K562 (cell line): ENCODE data around the gene RSPRY1. TPM values are rescaled to one million over a fixed set of nuclear protein-coding genes. Genes with fewer than 3 reads are reported as not detected.

Experiments used
- ATAC-seq: fragments of 200-7000 bp; cut with Tn5 transposase; 3 replicates; pipeline ENCODE4 v1.9.1; 2020; ENCODE audit warnings: moderate library complexity
- BruUV-seq: library from RNA; stranded (reverse); fragments of 400-500 nt; replicated peaks from 2 replicates; lab custom pipeline; 2021; lab: Mats Ljungman, UMichigan
- CTCF ChIA-PET: fragments of 300-600 bp; formaldehyde crosslinking; extraction: SDS; loops from one replicate; lab custom pipeline; 2021; ENCODE audit warnings: low intra/inter-chr PET ratio; lab: Yijun Ruan, JAX
- POLR2A ChIA-PET: fragments of 300-600, 350-650 bp; sonication (Branson Sonifier 250); formaldehyde crosslinking; extraction: SDS; loops from one replicate; lab custom pipeline; 2021; ENCODE audit warnings: antibody characterized with exemption, inconsistent platforms; lab: Yijun Ruan, JAX
- DNase-seq, 4 experiments: peaks; one replicate each; pipeline versions ENCODE4 v3.0.0 to v3.0.0-alpha.2; 2011 to 2018; ENCODE audit warnings: low spot score in 3 of 4, mixed read lengths in 3 of 4; ENCODE audit errors: extremely low read depth in 1 of 4
- FAIRE-seq: peaks from 2 replicates; lab custom pipeline; 2011; peaks lifted over from hg19 to GRCh38; lab: Jason Lieb, UNC
- H2AFZ ChIP-seq: 2 replicates; pipeline ENCODE4 v1.6.0; 2011; ENCODE audit warnings: low read depth, low read length, control low read depth, inconsistent platforms
- H3K27ac ChIP-seq: fragments of 200-600 bp; 3 replicates; pipeline ENCODE4 v1.8.0; 2011; ENCODE audit warnings: low read depth, mild to moderate bottlenecking, control low read depth, inconsistent platforms, low read length, moderate library complexity, mixed read lengths; ENCODE audit errors: extremely low read depth
- H3K27me3 ChIP-seq, 2 experiments: fragments of 300-600 bp in 1 of 2; 2 replicates in 1 of 2; 3 replicates in 1 of 2; pipeline versions ENCODE4 v1.6.0 to v1.8.0; 2011; ENCODE audit warnings: inconsistent platforms in 2 of 2, low read length in 2 of 2, mild to moderate bottlenecking in 1 of 2, mixed read lengths in 1 of 2, moderate library complexity in 1 of 2; ENCODE audit not compliant: control insufficient read depth in 2 of 2, insufficient read depth in 2 of 2
- H3K36me3 ChIP-seq: fragments of 300-600 bp; 3 replicates; pipeline ENCODE4 v1.8.0; 2011; ENCODE audit warnings: mild to moderate bottlenecking, low read length, inconsistent platforms; ENCODE audit not compliant: control insufficient read depth, insufficient read depth
- H3K4me1 ChIP-seq, 2 experiments: fragments of 200-600 bp in 1 of 2; replicated peaks in 1 of 2; 2 replicates in 1 of 2; 3 replicates in 1 of 2; pipeline versions ENCODE4 v1.5.1 to v1.8.0; 2011; ENCODE audit warnings: inconsistent platforms in 2 of 2, low read length in 2 of 2, mild to moderate bottlenecking in 1 of 2, mixed read lengths in 1 of 2, moderate library complexity in 1 of 2; ENCODE audit not compliant: control insufficient read depth in 2 of 2, insufficient read depth in 2 of 2
- H3K4me2 ChIP-seq: 2 replicates; pipeline ENCODE4 v1.6.1; 2011; ENCODE audit warnings: low read length, control low read depth, inconsistent platforms, mixed read lengths; ENCODE audit not compliant: insufficient read depth
- H3K4me3 ChIP-seq: fragments of 200-600 bp; sonication (generic), shearing (Covaris generic); 2 replicates; pipeline ENCODE4 v1.5.1; 2016; ENCODE audit warnings: control low read depth, inconsistent platforms
- H3K79me2 ChIP-seq: fragments of 200-600 bp; 3 replicates; pipeline ENCODE4 v1.8.0; 2011; ENCODE audit warnings: low read length, inconsistent platforms; ENCODE audit not compliant: control insufficient read depth, insufficient read depth
- H3K9ac ChIP-seq, 2 experiments: 2 replicates each; pipeline versions ENCODE4 v1.6.0 to v1.6.1; 2011; ENCODE audit warnings: low read depth in 2 of 2, low read length in 2 of 2, control low read depth in 1 of 2, inconsistent platforms in 1 of 2, mild to moderate bottlenecking in 1 of 2, mixed read lengths in 1 of 2; ENCODE audit not compliant: insufficient read depth in 1 of 2
- H3K9me1 ChIP-seq: one replicate; pipeline ENCODE4 v1.6.0; 2011; ENCODE audit warnings: inconsistent platforms, mild to moderate bottlenecking, low read length, moderate library complexity; ENCODE audit not compliant: control insufficient read depth, insufficient read depth
- H3K9me3 ChIP-seq: replicated peaks from 2 replicates; pipeline ENCODE4 v1.5.1; 2011; ENCODE audit warnings: low read depth, low read length, inconsistent platforms; ENCODE audit not compliant: control insufficient read depth, insufficient read depth
- H4K20me1 ChIP-seq: replicated peaks from 2 replicates; pipeline ENCODE4 v1.6.1; 2011; ENCODE audit warnings: low read length, inconsistent platforms, mixed read lengths; ENCODE audit not compliant: control insufficient read depth, insufficient read depth
- AFF1 ChIP-seq, 2 experiments: fragments of 450-650 bp; IDR thresholded peaks; 2 replicates each; pipeline ENCODE4 v1.6.1; 2018; ENCODE audit warnings: mild to moderate bottlenecking in 2 of 2, low read depth in 1 of 2; ENCODE audit not compliant: partially characterized antibody in 2 of 2
- ASH1L ChIP-seq: fragments of 450-650 bp; IDR thresholded peaks from 2 replicates; pipeline ENCODE4 v1.6.1; 2018; ENCODE audit warnings: borderline replicate concordance, mild to moderate bottlenecking, low read depth; ENCODE audit not compliant: partially characterized antibody
- ATF2 ChIP-seq: sonication (generic); formaldehyde crosslinking; IDR thresholded peaks from 2 replicates; pipeline ENCODE4 v1.8.1; 2022; ENCODE audit warnings: missing genetic modification reagents
- GABPA ChIP-seq: fragments of 200-800 bp; sonication (Bioruptor generic); conservative IDR thresholded peaks from 2 replicates; pipeline ENCODE4 v1.6.1; 2016; ENCODE audit warnings: low read depth, missing genetic modification characterization, missing compliant biosample characterization
- GTF2B ChIP-seq: IDR thresholded peaks from 2 replicates; pipeline ENCODE4 v1.6.1; 2011; ENCODE audit not compliant: insufficient read length; ENCODE audit errors: extremely low read depth
- TCF3 ChIP-seq: sonication (generic); formaldehyde crosslinking; IDR thresholded peaks from 2 replicates; pipeline ENCODE4 v1.4.0; 2020; ENCODE audit warnings: mild to moderate bottlenecking, missing genetic modification reagents
- ZBTB11 ChIP-seq, 3 experiments: fragments of 200-800 bp in 1 of 3; fragments of 250-450 bp in 1 of 3; fragments of 450-650 bp in 1 of 3; sonication (Bioruptor Pico) in 1 of 3; sonication (Bioruptor generic) in 1 of 3; formaldehyde crosslinking in 1 of 3; IDR thresholded peaks; 2 replicates each; pipeline versions ENCODE4 v1.6.1 to v1.8.0; 2016 to 2022; ENCODE audit warnings: mild to moderate bottlenecking in 2 of 3, missing genetic modification characterization in 2 of 3, missing compliant biosample characterization in 1 of 3, moderate library complexity in 1 of 3
- ZNF384 ChIP-seq: IDR thresholded peaks from 2 replicates; pipeline ENCODE4 v1.6.1; 2012; ENCODE audit warnings: low read depth, low read length, improper control_type of control experiment
- WGBS: fragments of 100-300 bp; shearing (Covaris generic); methylation state at CpG from one replicate; pipeline ENCODE4 v1.1.6; 2016; ENCODE audit warnings: low coverage, mixed read lengths; ENCODE audit not compliant: insufficient coverage; ENCODE audit errors: missing lambda C conversion rate; 5-methylcytosine and 5-hydroxymethylcytosine counted together
- in situ Hi-C: fragments of 300-500 bp; cut with MboI; formaldehyde crosslinking; loops from 4 replicates; pipeline ENCODE4 v1.15.0; 2018; ENCODE audit warnings: inconsistent platforms, mixed read lengths
- intact Hi-C: fragments of 100-400 bp; cut with micrococcal nuclease; formaldehyde crosslinking; loops from 2 replicates; pipeline ENCODE4 v1.14.2; 2022
- polyA plus RNA-seq, 8 experiments: library from polyadenylated mRNA; depleted of rRNA in 4 of 8; stranded (reverse) in 5 of 8; unstranded in 3 of 8; fragments of >200 nt; fragmentation: Nextera tagmentation in 2 of 8; fragmentation: Illumina TruSeq in 1 of 8; extraction: Ambion mirVana in 2 of 8; extraction: Trizol in 1 of 8; gene quantifications; 2 replicates each; pipeline versions ENCODE4 v1.2.1 to v1.2.3, GENCODE V29; 2011 to 2014; ENCODE audit warnings: inconsistent platforms in 1 of 8, missing spikeins in 1 of 8
- total RNA-seq, 7 experiments: library from RNA; depleted of rRNA in 6 of 7; stranded (reverse); fragments of >200 nt in 6 of 7; fragmentation: Illumina TruSeq in 2 of 7; extraction: Trizol in 2 of 7; gene quantifications; 2 replicates each; pipeline versions ENCODE4 v1.2.1 to v1.2.3, GENCODE V29; 2011 to 2021; ENCODE audit warnings: low replicate concordance in 1 of 7

Gene RSPRY1
- total and polyA plus RNA-seq, 9 of the 15 experiments (the other 6 are each of a cell fraction or from before 2014, with no cell fraction given): 10.2 to 27.8 (median 20.8) TPM

GRCh38 chr16:57266531-57267260 lies 80.6 kb downstream of the RSPRY1 start:
- CTCF ChIA-PET: no interaction called here
- 24% methylated on average over 6 of the region's 6 CpGs for WGBS

More at GRCh38 chr16:57266531-57267260, 80.6 kb downstream of the RSPRY1 start:
- no TSS peak for BruUV-seq
- Histone ChIP-seq H3K4me2 (peak overlapping the region; percentile 42), H4K20me1 (no peaks in the 10 kb centered on the region), H3K4me1 (peaks cover 36 to 55% of the 10 kb centered on the region in 2 experiments), H3K27ac (no peak overlapping the region; the same call in 2 of the 3 replicates), H3K36me3 (no peaks in the 10 kb centered on the region), H3K9me3 (no peaks in the 10 kb centered on the region), H3K4me3 (no peak overlapping the region), H3K79me2 (no peaks in the 10 kb centered on the region), H3K9me1 (no peaks in the 10 kb centered on the region), H3K9ac (peak overlapping the region; percentile 9 to 84; a peak in 2 of 4 replicates), H3K27me3 (no peaks in the 10 kb centered on the region), H2AFZ (peak overlapping the region; percentile 61)
- DNase-seq: peak in 2 of 4 experiments; percentile 32 to 47
- POLR2A ChIA-PET: interaction anchor here (1.3 to 1.9 kb wide), 3 partner anchors 10 to 16 kb away, joined by 3 to 6 read pairs (median 6); no protein-coding TSS in a partner anchor
- intact Hi-C loops: no loop called here
- peak; percentile 55 for FAIRE-seq
- in situ Hi-C loops: no loop called here
- TF ChIP-seq TCF3 (CRISPR knock-in tag) (peak; percentile 40; the same call in 1 of the 2 replicates), ASH1L (no peak), ZBTB11 (CRISPR knock-in tag; IDR thresholded peaks at IDR 0.05) (0 out of 6 replicates have a peak, but pooled peaks of 1 of the 3 experiments have one; percentile 9), GABPA (tag) (peak; percentile 19; the same call in 1 of the 2 replicates), AFF1 (IDR thresholded peaks at IDR 0.05; ENCODE audit: low read depth in 1 of 2, partially characterized antibody in 2 of 2) (peak in 1 of 2 experiments; percentile 38), GTF2B (no peak), ATF2 (CRISPR knock-in tag) (no peak), ZNF384 (0 out of 2 replicates have a peak, but pooled peaks have one; percentile 30)
- ATAC-seq: peak; percentile 15; the same call in 1 of the 3 replicates
